K562 (cell line): Measurements from ENCODE around the gene PALM3. TPM values are rescaled to one million over a fixed set of nuclear protein-coding genes. Genes with fewer than 3 reads are reported as not detected.
A peak's percentile ranks its signal among the peaks of the same experiment; 100 is the strongest.

Source experiments
- ATAC-seq: fragments of 200-7000 bp; cut with Tn5 transposase; 3 replicates; pipeline ENCODE4 v1.9.1; 2020; ENCODE audit warnings: moderate library complexity
- Bru-seq: library from RNA; stranded (reverse); fragments of 400-500 nt; gene quantifications from one replicate; lab custom pipeline; 2021; lab: Mats Ljungman, UMichigan
- BruChase-seq, 2 experiments: library from RNA; stranded (reverse); fragments of 400-500 nt; gene quantifications; one replicate each; lab custom pipeline; 2021; lab: Mats Ljungman, UMichigan
- BruUV-seq: library from RNA; stranded (reverse); fragments of 400-500 nt; replicated peaks from 2 replicates; lab custom pipeline; 2021; lab: Mats Ljungman, UMichigan
- CTCF ChIA-PET: fragments of 300-600 bp; formaldehyde crosslinking; extraction: SDS; loops from one replicate; lab custom pipeline; 2021; ENCODE audit warnings: low intra/inter-chr PET ratio; lab: Yijun Ruan, JAX
- POLR2A ChIA-PET: fragments of 300-600, 350-650 bp; sonication (Branson Sonifier 250); formaldehyde crosslinking; extraction: SDS; loops from one replicate; lab custom pipeline; 2021; ENCODE audit warnings: antibody characterized with exemption, inconsistent platforms; lab: Yijun Ruan, JAX
- DNase-seq, 4 experiments: peaks; one replicate each; pipeline versions ENCODE4 v3.0.0 to v3.0.0-alpha.2; 2011 to 2018; ENCODE audit warnings: low spot score in 3 of 4, mixed read lengths in 3 of 4; ENCODE audit errors: extremely low read depth in 1 of 4
- FAIRE-seq: peaks from 2 replicates; lab custom pipeline; 2011; peaks lifted over from hg19 to GRCh38; lab: Jason Lieb, UNC
- H2AFZ ChIP-seq: 2 replicates; pipeline ENCODE4 v1.6.0; 2011; ENCODE audit warnings: low read depth, low read length, control low read depth, inconsistent platforms
- H3K27ac ChIP-seq: fragments of 200-600 bp; 3 replicates; pipeline ENCODE4 v1.8.0; 2011; ENCODE audit warnings: low read depth, mild to moderate bottlenecking, control low read depth, inconsistent platforms, low read length, moderate library complexity, mixed read lengths; ENCODE audit errors: extremely low read depth
- H3K27me3 ChIP-seq, 2 experiments: fragments of 300-600 bp in 1 of 2; 2 replicates in 1 of 2; 3 replicates in 1 of 2; pipeline versions ENCODE4 v1.6.0 to v1.8.0; 2011; ENCODE audit warnings: inconsistent platforms in 2 of 2, low read length in 2 of 2, mild to moderate bottlenecking in 1 of 2, mixed read lengths in 1 of 2, moderate library complexity in 1 of 2; ENCODE audit not compliant: control insufficient read depth in 2 of 2, insufficient read depth in 2 of 2
- H3K36me3 ChIP-seq: fragments of 300-600 bp; 3 replicates; pipeline ENCODE4 v1.8.0; 2011; ENCODE audit warnings: mild to moderate bottlenecking, low read length, inconsistent platforms; ENCODE audit not compliant: control insufficient read depth, insufficient read depth
- H3K4me1 ChIP-seq, 2 experiments: fragments of 200-600 bp in 1 of 2; replicated peaks in 1 of 2; 2 replicates in 1 of 2; 3 replicates in 1 of 2; pipeline versions ENCODE4 v1.5.1 to v1.8.0; 2011; ENCODE audit warnings: inconsistent platforms in 2 of 2, low read length in 2 of 2, mild to moderate bottlenecking in 1 of 2, mixed read lengths in 1 of 2, moderate library complexity in 1 of 2; ENCODE audit not compliant: control insufficient read depth in 2 of 2, insufficient read depth in 2 of 2
- H3K4me2 ChIP-seq: 2 replicates; pipeline ENCODE4 v1.6.1; 2011; ENCODE audit warnings: low read length, control low read depth, inconsistent platforms, mixed read lengths; ENCODE audit not compliant: insufficient read depth
- H3K4me3 ChIP-seq: fragments of 200-600 bp; sonication (generic), shearing (Covaris generic); 2 replicates; pipeline ENCODE4 v1.5.1; 2016; ENCODE audit warnings: control low read depth, inconsistent platforms
- H3K79me2 ChIP-seq: fragments of 200-600 bp; 3 replicates; pipeline ENCODE4 v1.8.0; 2011; ENCODE audit warnings: low read length, inconsistent platforms; ENCODE audit not compliant: control insufficient read depth, insufficient read depth
- H3K9ac ChIP-seq, 2 experiments: 2 replicates each; pipeline versions ENCODE4 v1.6.0 to v1.6.1; 2011; ENCODE audit warnings: low read depth in 2 of 2, low read length in 2 of 2, control low read depth in 1 of 2, inconsistent platforms in 1 of 2, mild to moderate bottlenecking in 1 of 2, mixed read lengths in 1 of 2; ENCODE audit not compliant: insufficient read depth in 1 of 2
- H3K9me1 ChIP-seq: one replicate; pipeline ENCODE4 v1.6.0; 2011; ENCODE audit warnings: inconsistent platforms, mild to moderate bottlenecking, low read length, moderate library complexity; ENCODE audit not compliant: control insufficient read depth, insufficient read depth
- H3K9me3 ChIP-seq: replicated peaks from 2 replicates; pipeline ENCODE4 v1.5.1; 2011; ENCODE audit warnings: low read depth, low read length, inconsistent platforms; ENCODE audit not compliant: control insufficient read depth, insufficient read depth
- H4K20me1 ChIP-seq: replicated peaks from 2 replicates; pipeline ENCODE4 v1.6.1; 2011; ENCODE audit warnings: low read length, inconsistent platforms, mixed read lengths; ENCODE audit not compliant: control insufficient read depth, insufficient read depth
- JUND ChIP-seq, 2 experiments: IDR thresholded peaks; 2 replicates in 1 of 2; 3 replicates in 1 of 2; pipeline ENCODE4 v1.6.1; 2011; ENCODE audit warnings: borderline replicate concordance in 2 of 2, low read depth in 2 of 2, low read length in 2 of 2, improper control_type of control experiment in 1 of 2, missing biosample characterization in 1 of 2, missing genetic modification characterization in 1 of 2, missing genetic modification reagents in 1 of 2
- KLF6 ChIP-seq: fragments of 250-450 bp; sonication (Bioruptor Pico); IDR thresholded peaks from 2 replicates; pipeline ENCODE4 v1.4.0; 2020; ENCODE audit warnings: mild to moderate bottlenecking, moderate library complexity, borderline replicate concordance
- POLR3G ChIP-seq: IDR thresholded peaks from 2 replicates; pipeline ENCODE4 v1.6.1; 2011; ENCODE audit not compliant: insufficient read length, insufficient replicate concordance; ENCODE audit errors: extremely low read depth
- RBM25 ChIP-seq: fragments of 200-400 bp; formaldehyde crosslinking; IDR thresholded peaks from 2 replicates; pipeline ENCODE4 v1.6.1; 2018; ENCODE audit warnings: low read length, low read depth, moderate library complexity; ENCODE audit not compliant: severe bottlenecking
- ZBTB7A ChIP-seq: IDR thresholded peaks from 2 replicates; pipeline ENCODE4 v1.6.1; 2011; ENCODE audit warnings: low read depth, mild to moderate bottlenecking, low read length, moderate library complexity, borderline replicate concordance; ENCODE audit not compliant: control insufficient read depth
- ZNF121 ChIP-seq: sonication (generic); formaldehyde crosslinking; conservative IDR thresholded peaks from 2 replicates; pipeline ENCODE4 v1.8.0; 2022; ENCODE audit warnings: missing genetic modification reagents
- ZNF740 ChIP-seq, 3 experiments: fragments of 200-800 bp in 1 of 3; sonication (Bioruptor generic) in 1 of 3; sonication (generic) in 1 of 3; formaldehyde crosslinking in 1 of 3; IDR thresholded peaks; 2 replicates each; pipeline versions ENCODE4 v1.6.1 to v1.8.0; 2016 to 2022; ENCODE audit warnings: mild to moderate bottlenecking in 2 of 3, missing compliant biosample characterization in 2 of 3, missing genetic modification characterization in 2 of 3, missing genetic modification reagents in 1 of 3
- WGBS: fragments of 100-300 bp; shearing (Covaris generic); methylation state at CpG from one replicate; pipeline ENCODE4 v1.1.6; 2016; ENCODE audit warnings: low coverage, mixed read lengths; ENCODE audit not compliant: insufficient coverage; ENCODE audit errors: missing lambda C conversion rate; 5-methylcytosine and 5-hydroxymethylcytosine counted together
- in situ Hi-C: fragments of 300-500 bp; cut with MboI; formaldehyde crosslinking; loops from 4 replicates; pipeline ENCODE4 v1.15.0; 2018; ENCODE audit warnings: inconsistent platforms, mixed read lengths
- intact Hi-C: fragments of 100-400 bp; cut with micrococcal nuclease; formaldehyde crosslinking; loops from 2 replicates; pipeline ENCODE4 v1.14.2; 2022
- long read RNA-seq, 3 experiments: library from polyadenylated mRNA in 2 of 3; library from RNA in 1 of 3; unstranded in 2 of 3; stranded (forward) in 1 of 3; transcript quantifications; one replicate each; pipeline ENCODE4 v2.0.0, GENCODE V29; 2019 to 2022
- polyA minus RNA-seq, 3 experiments: library from RNA; depleted of rRNA, polyadenylated mRNA; stranded (reverse); fragments of >200 nt; gene quantifications; 2 replicates each; pipeline ENCODE4 v1.2.3, GENCODE V29; 2011
- polyA plus RNA-seq, 8 experiments: library from polyadenylated mRNA; depleted of rRNA in 4 of 8; stranded (reverse) in 5 of 8; unstranded in 3 of 8; fragments of >200 nt; fragmentation: Nextera tagmentation in 2 of 8; fragmentation: Illumina TruSeq in 1 of 8; extraction: Ambion mirVana in 2 of 8; extraction: Trizol in 1 of 8; gene quantifications; 2 replicates each; pipeline versions ENCODE4 v1.2.1 to v1.2.3, GENCODE V29; 2011 to 2014; ENCODE audit warnings: inconsistent platforms in 1 of 8, missing spikeins in 1 of 8
- total RNA-seq, 7 experiments: library from RNA; depleted of rRNA in 6 of 7; stranded (reverse); fragments of >200 nt in 6 of 7; fragmentation: Illumina TruSeq in 2 of 7; extraction: Trizol in 2 of 7; gene quantifications; 2 replicates each; pipeline versions ENCODE4 v1.2.1 to v1.2.3, GENCODE V29; 2011 to 2021; ENCODE audit warnings: low replicate concordance in 1 of 7

The PALM3 gene
- total RNA-seq (2011; cell fraction: chromatin; rRNA removed; ENCODE audit: low replicate concordance): 0.53 and 0.76 TPM in 2 replicates
- 0.33 and 0.92 TPM in 2 replicates for total RNA-seq (2011; cell fraction: nucleolus; rRNA removed)
- total RNA-seq (2011; cell fraction: nucleoplasm; rRNA removed): 0.73 and 0.99 TPM in 2 replicates
- total RNA-seq (2014; rRNA removed) (8.2 and 8.9 TPM in 2 replicates), total RNA-seq (2014; rRNA removed; fragmentation: Illumina TruSeq; extraction: Trizol) (2.5 and 2.8 TPM in 2 replicates), total RNA-seq (2015; rRNA removed; fragmentation: Illumina TruSeq; extraction: Trizol) (3.3 and 3.7 TPM in 2 replicates), total RNA-seq (2021) (7.6 and 9.3 TPM in 2 replicates), polyA plus RNA-seq (2011; rRNA removed) (2.3 and 2.9 TPM in 2 replicates), polyA plus RNA-seq (2014; fragmentation: Illumina TruSeq; extraction: Trizol) (7.4 and 10.8 TPM in 2 replicates), polyA plus RNA-seq (2014; fragmentation: Nextera tagmentation; extraction: Ambion mirVana) (under 1 TPM; 0.07 to 0.29 TPM), polyA plus RNA-seq (2014; rRNA removed) (8.9 and 12.1 TPM in 2 replicates), polyA minus RNA-seq (2011; rRNA and poly(A)+ RNA removed) (0.39 and 1.3 TPM in 2 replicates), Bru-seq, nascent RNA (percentile 55 among the genes with signal in this experiment), BruChase-seq, experiment 1, labeled RNA remaining after a 2-hour chase (percentile 53 among the genes with signal in this experiment), BruChase-seq, experiment 2, labeled RNA remaining after a 6-hour chase (percentile 54 among the genes with signal in this experiment)
- polyA plus RNA-seq (2011; cell fraction: cytosol; rRNA removed): 2.1 and 6.1 TPM in 2 replicates
- 1.1 and 2.9 TPM in 2 replicates for polyA plus RNA-seq (2011; cell fraction: nucleus; rRNA removed)
- polyA plus RNA-seq (2012): 2.0 and 13.9 TPM in 2 replicates
- polyA minus RNA-seq (2011; cell fraction: cytosol; rRNA and poly(A)+ RNA removed): 0.91 and 1.4 TPM in 2 replicates
- polyA minus RNA-seq (2011; cell fraction: nucleus; rRNA and poly(A)+ RNA removed): 0.27 and 0.56 TPM in 2 replicates
- long read RNA-seq, experiment 1, partial matches to known transcripts: 0 of 9 reads
- long read RNA-seq, experiment 1, other reads (novel, unspliced or antisense): 5 of 9 reads
- long read RNA-seq, experiment 2, partial matches to known transcripts: 0 of 19 reads
- long read RNA-seq, experiment 2, other reads (novel, unspliced or antisense): 17 of 19 reads
- long read RNA-seq, experiment 3, partial matches to known transcripts: 0 of 2 reads
- long read RNA-seq, experiment 3, other reads (novel, unspliced or antisense): 1 of 2 reads

DNA sequence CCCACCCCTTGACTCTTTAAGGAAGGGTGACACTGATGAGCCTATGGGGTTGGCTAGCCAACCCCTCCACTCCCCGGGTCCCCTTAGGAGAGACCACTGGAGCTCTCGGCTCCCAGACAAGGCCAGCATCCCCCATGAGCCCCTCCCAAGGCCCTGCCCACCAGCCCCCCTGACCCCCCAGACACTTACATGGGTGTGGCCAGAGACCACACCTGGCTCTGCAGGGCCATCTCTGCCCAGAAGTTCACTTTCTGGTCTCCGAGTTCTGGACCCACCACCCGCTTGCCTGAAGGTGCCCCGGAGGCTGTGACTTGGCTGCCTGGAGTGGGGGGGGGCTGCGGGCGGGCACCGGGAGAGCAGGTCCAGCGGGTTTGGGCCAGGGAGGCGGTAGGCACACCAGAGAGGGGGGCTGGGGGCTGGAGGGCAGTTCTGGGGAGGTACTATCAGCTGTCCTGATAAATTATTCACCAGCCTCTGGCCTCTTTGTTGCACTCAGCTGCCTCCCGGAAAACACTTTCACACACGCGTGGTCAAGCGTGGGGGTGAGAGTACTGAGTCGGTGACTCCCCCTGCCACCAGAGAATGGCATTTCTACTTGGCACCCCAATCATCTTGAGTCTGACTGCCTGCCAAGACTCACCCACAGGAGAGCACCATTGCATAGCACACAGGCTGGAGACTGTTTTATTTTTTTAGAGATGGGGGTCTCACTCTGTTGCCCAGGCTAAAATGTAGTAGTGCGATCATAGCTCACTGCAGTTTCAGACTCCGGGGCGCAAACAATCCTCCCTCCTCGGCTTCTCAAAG, at the start of gene PALM3:
Gene PALM3, minus strand, starts transcription at position 326 of the 807 bp plus-strand sequence. Its CDS starts 96 bp downstream, at position 230.
- H3K4me2 ChIP-seq: peak within 1 kb of the TSS; percentile 52
- 72% methylated on average over 18 of the region's 19 CpGs for WGBS
- DNase-seq (peak in 2 of 4 experiments; percentile 4 to 5), ATAC-seq (no peak), FAIRE-seq (no peak)
- POLR2A ChIA-PET: interaction anchor here (1.1 to 1.2 kb wide), 2 partner anchors 8 to 155 kb away, joined by 3 to 5 read pairs; no protein-coding TSS in a partner anchor
- H3K4me1 ChIP-seq: peaks cover 36 to 43% of the 10 kb centered on the region in 2 experiments
- TF ChIP-seq KLF6 (CRISPR knock-in tag) (no peak), ZNF740 (CRISPR knock-in tag; IDR thresholded peaks at IDR 0.05) (no peak), ZNF740 (tag; IDR thresholded peaks at IDR 0.05) (0 out of 4 replicates have a peak, but pooled peaks of 1 of the 2 experiments have one; percentile 12), RBM25 (peak; percentile 52), ZBTB7A (0 out of 2 replicates have a peak, but pooled peaks have one; percentile 33), POLR3G (no peak), ZNF121 (peak; percentile 76), JUND (IDR thresholded peaks at IDR 0.05; ENCODE audit: borderline replicate concordance, low read depth, low read length) (no peak), JUND (tag; IDR thresholded peaks at IDR 0.05; ENCODE audit: borderline replicate concordance, low read depth, low read length) (no peak)
- intact Hi-C loops (no loop called here), in situ Hi-C loops (loop anchor here (25.0 kb wide), 1 partner anchor 475 kb away; no protein-coding TSS in a partner anchor)
- peak within 1 kb of the TSS; percentile 95 for H2AFZ ChIP-seq
- CTCF ChIA-PET: no interaction called here
- no peaks in the 10 kb centered on the region for H3K79me2 ChIP-seq
- no peaks in the 10 kb centered on the region for H4K20me1 ChIP-seq
- H3K36me3 ChIP-seq: no peaks in the 10 kb centered on the region
- no peaks in the 10 kb centered on the region for H3K27me3 ChIP-seq
- peak within 1 kb of the TSS; percentile 65; the same call in 2 of the 3 replicates for H3K27ac ChIP-seq
- peak within 1 kb of the TSS; percentile 27 to 49; a peak in 3 of 4 replicates for H3K9ac ChIP-seq
- no peak within 1 kb of the TSS for H3K4me3 ChIP-seq
- no peaks in the 10 kb centered on the region for H3K9me3 ChIP-seq
- H3K9me1 ChIP-seq: no peaks in the 10 kb centered on the region
- BruUV-seq: no TSS peak
